LNCaP clone FGC (cell line): Measurements from ENCODE around the gene SGSM2.

Source experiments
- DNase-seq: peaks from one replicate; pipeline ENCODE4 v3.0.0-alpha.2; 2011; ENCODE audit warnings: low read depth
- H3K4me3 ChIP-seq: 2 replicates; pipeline ENCODE4 v1.5.1; 2011; ENCODE audit warnings: mild to moderate bottlenecking, low read depth, low read length, control low read depth
- CTCF ChIP-seq: IDR thresholded peaks from 2 replicates; pipeline ENCODE4 v1.5.1; 2012; ENCODE audit warnings: mild to moderate bottlenecking; ENCODE audit not compliant: control insufficient read depth, insufficient read depth; ENCODE audit errors: extremely low read depth

SGSM2 gene

GRCh38 chr17:2421315-2422147 lies 84.2 kb downstream of the SGSM2 start:
- peak; percentile 12; the same call in 1 of the 2 replicates for TF ChIP-seq CTCF
- no peak for DNase-seq

GRCh38 chr17:2423271-2423670 lies 86.0 kb downstream of the SGSM2 start:
- no peak for DNase-seq
- H3K4me3 ChIP-seq, result no peak overlapping the region
- no peak for TF ChIP-seq CTCF

More at GRCh38 chr17:2421315-2422147, 84.2 kb downstream of the SGSM2 start:
- no peak overlapping the region for H3K4me3 ChIP-seq

GRCh38 chr17:2427215-2427614 lies 89.9 kb downstream of the SGSM2 start:
- no peak for TF ChIP-seq CTCF
- no peak for DNase-seq
- H3K4me3 ChIP-seq, result no peak overlapping the region

GRCh38 chr17:2427910-2428309 lies 90.6 kb downstream of the SGSM2 start:
- no peak for TF ChIP-seq CTCF
- no peak overlapping the region for H3K4me3 ChIP-seq
- DNase-seq, result no peak
